Measurements from ENCODE around the gene EZH1. TPM values are rescaled to one million over a fixed set of nuclear protein-coding genes. Genes with fewer than 3 reads are reported as not detected.

EZH1 gene
- total RNA-seq, 1 donor from 2014 or later: 58.4 TPM

GRCh38 chr17:42700586-42701289, 44.1 kb downstream of the EZH1 start:
- H3K9me3 ChIP-seq: no peaks in the 10 kb centered on the region

GRCh38 chr17:42699415-42699740, 45.5 kb downstream of the EZH1 start:
- no peaks in the 10 kb centered on the region for H3K4me1 ChIP-seq
- H3K4me3 ChIP-seq: no peak overlapping the region
- no peaks in the 10 kb centered on the region for H3K27me3 ChIP-seq
- intact Hi-C loops (cut with DNase I): no loop called here
- no peak overlapping the region for H3K27ac ChIP-seq
- no peak for DNase-seq
- no peak for TF ChIP-seq CTCF (IDR thresholded peaks at IDR 0.05)
- peaks cover 82% of the 10 kb centered on the region for H3K36me3 ChIP-seq
- no peaks in the 10 kb centered on the region for H3K9me3 ChIP-seq
- no peak for ATAC-seq

More at GRCh38 chr17:42700586-42701289, 44.1 kb downstream of the EZH1 start:
- peaks cover 89% of the 10 kb centered on the region for H3K36me3 ChIP-seq
- ATAC-seq: no peak
- no peak overlapping the region for H3K27ac ChIP-seq
- no peaks in the 10 kb centered on the region for H3K4me1 ChIP-seq
- TF ChIP-seq CTCF (IDR thresholded peaks at IDR 0.05): no peak
- DNase-seq: peak; percentile 33
- no peaks in the 10 kb centered on the region for H3K27me3 ChIP-seq
- intact Hi-C loops (cut with DNase I): no loop called here
- no peak overlapping the region for H3K4me3 ChIP-seq

- H3K27me3 ChIP-seq: no peaks in the 10 kb centered on the region
- no peaks in the 10 kb centered on the region for H3K9me3 ChIP-seq
- no peak overlapping the region for H3K4me3 ChIP-seq
- H3K27ac ChIP-seq: no peak overlapping the region
- intact Hi-C loops (cut with DNase I): no loop called here
- ATAC-seq (no peak), DNase-seq (peak; percentile 57)
- no peak for TF ChIP-seq CTCF (IDR thresholded peaks at IDR 0.05)
- H3K36me3 ChIP-seq: peaks cover 77% of the 10 kb centered on the region
- H3K4me1 ChIP-seq: no peaks in the 10 kb centered on the region
Observed at GRCh38 chr17:42698736-42699414, 46.0 kb downstream of the EZH1 start.

GRCh38 chr17:42697108-42697811, 47.6 kb downstream of the EZH1 start:
- Histone ChIP-seq H3K27me3 (no peaks in the 10 kb centered on the region), H3K27ac (no peak overlapping the region), H3K9me3 (no peaks in the 10 kb centered on the region), H3K4me3 (no peak overlapping the region), H3K36me3 (peaks cover 67% of the 10 kb centered on the region), H3K4me1 (no peaks in the 10 kb centered on the region)
- intact Hi-C loops (cut with DNase I): no loop called here
- peak; percentile 42 for DNase-seq
- no peak for TF ChIP-seq CTCF (IDR thresholded peaks at IDR 0.05)
- no peak for ATAC-seq

GRCh38 chr17:42695500-42695899, 49.3 kb downstream of the EZH1 start:
- no peak for TF ChIP-seq CTCF (IDR thresholded peaks at IDR 0.05)
- ATAC-seq (no peak), DNase-seq (peak; percentile 62)
- intact Hi-C loops (cut with DNase I): no loop called here
- Histone ChIP-seq H3K9me3 (no peaks in the 10 kb centered on the region), H3K4me1 (no peaks in the 10 kb centered on the region), H3K36me3 (peaks cover 50% of the 10 kb centered on the region), H3K4me3 (no peak overlapping the region), H3K27ac (no peak overlapping the region), H3K27me3 (no peaks in the 10 kb centered on the region)

Data from upper lobe of right lung (tissue), 1 donor.